Suppressor macrophage (primary cell): ENCODE results near the gene PRR4.

Experiments used
- DNase-seq, 4 experiments: peaks; one replicate each; pipeline ENCODE4 v3.0.0-alpha.2; 2020 to 2022
- total RNA-seq, 17 experiments: gene quantifications; one replicate each; lab custom pipeline; 2026; ENCODE audit warnings: mixed read lengths in 6 of 17, inconsistent platforms in 3 of 17; lab: John Stamatoyannopoulos, UW

Gene PRR4
- 0 to 0.55 (median 0.14) reads per million in 17 experiments for total RNA-seq

- no peak for DNase-seq
Observed at GRCh38 chr12:10849425-10849878, at the start of gene PRR4. TSS of gene PRR4 (minus strand) at chr12:10849475. CDS start at chr12:10849437, 38 bp downstream.

- no peak for DNase-seq
Observed at GRCh38 chr12:10896854-10897253, 47.6 kb upstream of the PRR4 start.

- DNase-seq: no peak
Observed at GRCh38 chr12:10891937-10892336, 42.7 kb upstream of the PRR4 start.

GRCh38 chr12:10889226-10889625 lies 40.0 kb upstream of the PRR4 start:
- DNase-seq: no peak

- no peak for DNase-seq
Observed at GRCh38 chr12:10884086-10884725, 34.9 kb upstream of the PRR4 start, which contains the start of gene PRH1. TSS of gene PRH1 (minus strand) at chr12:10884255. CDS start at chr12:10884217, 38 bp downstream.

GRCh38 chr12:10873378-10873777 lies 24.1 kb upstream of the PRR4 start:
- no peak for DNase-seq

- DNase-seq: no peak
Observed at GRCh38 chr12:10867381-10867780, 18.1 kb upstream of the PRR4 start.

GRCh38 chr12:10863512-10864218 lies 14.4 kb upstream of the PRR4 start:
- DNase-seq: no peak

GRCh38 chr12:10861366-10861765 lies 12.1 kb upstream of the PRR4 start:
- DNase-seq: no peak

GRCh38 chr12:10855807-10856206 lies 6.5 kb upstream of the PRR4 start:
- DNase-seq: no peak

GRCh38 chr12:10853776-10854175 lies 4.5 kb upstream of the PRR4 start:
- no peak for DNase-seq

GRCh38 chr12:10851243-10851858 lies 2.1 kb upstream of the PRR4 start:
- no peak for DNase-seq

GRCh38 chr12:10847744-10848143 lies 1.5 kb downstream of the PRR4 start:
- no peak for DNase-seq

- DNase-seq: no peak
Observed at GRCh38 chr12:10842862-10843261, 6.4 kb downstream of the PRR4 start.

- no peak for DNase-seq
Observed at GRCh38 chr12:10838461-10838860, 10.8 kb downstream of the PRR4 start.

- no peak for DNase-seq
Observed at GRCh38 chr12:10829994-10830393, 19.3 kb downstream of the PRR4 start.

GRCh38 chr12:10826258-10826657 lies 23.0 kb downstream of the PRR4 start, which contains the start of gene TAS2R10:
TSS of gene TAS2R10 (minus strand) at chr12:10826358. CDS start at chr12:10826269, 89 bp downstream.
- DNase-seq: no peak

- DNase-seq: no peak
Observed at GRCh38 chr12:10824957-10825356, 24.3 kb downstream of the PRR4 start.

GRCh38 chr12:10811883-10812536 lies 37.3 kb downstream of the PRR4 start:
- no peak for DNase-seq

GRCh38 chr12:10810068-10810467 lies 39.2 kb downstream of the PRR4 start, which contains the start of gene TAS2R9:
TSS of gene TAS2R9 (minus strand) at chr12:10810168. CDS start at chr12:10810075, 93 bp downstream.
- DNase-seq: no peak

- DNase-seq: no peak
Observed at GRCh38 chr12:10807186-10807585, 42.1 kb downstream of the PRR4 start, which contains the start of gene TAS2R8. TSS of gene TAS2R8 (minus strand) at chr12:10807286. CDS start at chr12:10806980, 306 bp downstream.

GRCh38 chr12:10802587-10802986 lies 46.7 kb downstream of the PRR4 start, which contains the start of gene TAS2R7:
TSS of gene TAS2R7 (minus strand) at chr12:10802627. CDS start at chr12:10802570, 57 bp downstream.
- DNase-seq: no peak

- DNase-seq: no peak
Observed at GRCh38 chr12:10801741-10802140, 47.5 kb downstream of the PRR4 start.
